Spleen (tissue), 11 donors: Measurements from ENCODE around the gene GSTT2B. TPM values are rescaled to one million over a fixed set of nuclear protein-coding genes. Genes with fewer than 3 reads are reported as not detected.
"Not testable (repeated sequence)": the region's sequence is repeated elsewhere in the genome, so short reads cannot be mapped to it uniquely, and the experiment has no call there.

Experiments used
- DNase-seq: peaks from one replicate; pipeline ENCODE4 v3.0.0-alpha.2; 2020
- H3K27ac ChIP-seq, 8 donors: fragments of 200-600 bp; sonication (generic) in 7 of 8; 1 replicate in 4 of 8; 2 replicates in 4 of 8; pipeline versions ENCODE4 v1.5.0 to v1.8.0; 2016 to 2021; ENCODE audit warnings: inconsistent platforms in 4 of 8, mild to moderate bottlenecking in 4 of 8, moderate library complexity in 1 of 8
- H3K27me3 ChIP-seq, 7 donors: fragments of 200-600 bp; sonication (generic) in 6 of 7; replicated peaks in 1 of 7; 1 replicate in 4 of 7; 2 replicates in 3 of 7; pipeline versions ENCODE4 v1.5.0 to v1.8.0; 2016 to 2021; ENCODE audit warnings: inconsistent platforms in 3 of 7, mild to moderate bottlenecking in 1 of 7
- H3K36me3 ChIP-seq, 6 donors: fragments of 200-600 bp; sonication (generic) in 5 of 6; 1 replicate in 4 of 6; 2 replicates in 2 of 6; pipeline versions ENCODE4 v1.5.0 to v1.8.0; 2016 to 2021; ENCODE audit warnings: inconsistent platforms in 2 of 6
- H3K4me1 ChIP-seq, 6 donors: fragments of 200-600 bp; sonication (generic) in 5 of 6; 1 replicate in 3 of 6; 2 replicates in 3 of 6; pipeline versions ENCODE4 v1.5.0 to v1.8.0; 2016 to 2021; ENCODE audit warnings: inconsistent platforms in 3 of 6
- H3K4me3 ChIP-seq, 8 donors: fragments of 200-600 bp; sonication (generic) in 7 of 8; 1 replicate in 4 of 8; 2 replicates in 4 of 8; pipeline versions ENCODE4 v1.5.0 to v1.8.0; 2016 to 2021; ENCODE audit warnings: inconsistent platforms in 4 of 8, mild to moderate bottlenecking in 4 of 8, moderate library complexity in 2 of 8
- H3K9me3 ChIP-seq, 8 donors: fragments of 200-600 bp; sonication (generic) in 7 of 8; 1 replicate in 4 of 8; 2 replicates in 4 of 8; pipeline versions ENCODE4 v1.5.0 to v1.8.0; 2016 to 2021; ENCODE audit warnings: inconsistent platforms in 4 of 8
- POLR2A ChIP-seq, 3 donors: fragments of 450-650 bp; IDR thresholded peaks; one replicate each; pipeline ENCODE4 v1.5.1; 2017; ENCODE audit warnings: antibody characterized with exemption in 3 of 3, mild to moderate bottlenecking in 1 of 3
- POLR2AphosphoS5 ChIP-seq, 3 donors: sonication (generic); formaldehyde crosslinking; IDR thresholded peaks; one replicate each; pipeline ENCODE4 v1.5.1; 2017; ENCODE audit warnings: antibody characterized with exemption in 3 of 3
- WGBS, 5 donors: extraction: QIAGEN DNeasy Blood & Tissue Kit in 3 of 5; methylation state at CpG; one replicate each; pipeline versions ENCODE4 v1.1.5 to v1.1.7; 2013 to 2018; 5-methylcytosine and 5-hydroxymethylcytosine counted together
- intact Hi-C: fragments of 100-400 bp; cut with DNase I; formaldehyde crosslinking; loops from one replicate; pipeline ENCODE4 v1.15.0; 2023; ENCODE audit warnings: low total_unique reads
- polyA plus RNA-seq, 3 donors: library from polyadenylated mRNA; stranded (reverse); fragments of 200-250 nt; gene quantifications; one replicate each; pipeline ENCODE4 v1.2.1, GENCODE V29; 2013
- total RNA-seq, 7 donors: library from RNA; depleted of rRNA in 3 of 7; stranded (reverse); fragments of >200 nt in 3 of 7; fragmentation: NEBNext Ultra II Directional in 4 of 7; extraction: Animal tissue kit (Norgen Biotek cat#: 25700) in 4 of 7; gene quantifications; one replicate each; pipeline versions ENCODE4 v1.1.0 to v1.2.1, GENCODE V29; 2016 to 2021
- TF ChIP-seq, protein P1 (sequence below), 11 experiments: fragments of 200-600 bp in 7 of 11; fragments of 450-650 bp in 4 of 11; sonication (generic) in 4 of 11; IDR thresholded peaks in 8 of 11; conservative IDR thresholded peaks in 3 of 11; 1 replicate in 7 of 11; 2 replicates in 4 of 11; pipeline versions ENCODE4 v1.4.0 to v1.8.0; 2016 to 2021; ENCODE audit warnings: antibody characterized with exemption in 11 of 11, inconsistent platforms in 4 of 11, mild to moderate bottlenecking in 1 of 11
- donor health status: healthy with polysubstance abuse.
- donor health status: DM: no; HTN: no; CAD: no; lungs with moderate emphysema.
- donor health status: DM: no; HTN: no; CAD: no.
- donor health status: Bipolar disorder and iron deficiency.
- donor health status: healthy.
- donor health status: DM: no; HTN: no; CAD: no.
- donor health status: DM: yes; HTN: yes; CAD: no.

Gene GSTT2B
- total and polyA plus RNA-seq, 10 donors = 2.0 to 11.6 (median 4.8) TPM

DNA sequence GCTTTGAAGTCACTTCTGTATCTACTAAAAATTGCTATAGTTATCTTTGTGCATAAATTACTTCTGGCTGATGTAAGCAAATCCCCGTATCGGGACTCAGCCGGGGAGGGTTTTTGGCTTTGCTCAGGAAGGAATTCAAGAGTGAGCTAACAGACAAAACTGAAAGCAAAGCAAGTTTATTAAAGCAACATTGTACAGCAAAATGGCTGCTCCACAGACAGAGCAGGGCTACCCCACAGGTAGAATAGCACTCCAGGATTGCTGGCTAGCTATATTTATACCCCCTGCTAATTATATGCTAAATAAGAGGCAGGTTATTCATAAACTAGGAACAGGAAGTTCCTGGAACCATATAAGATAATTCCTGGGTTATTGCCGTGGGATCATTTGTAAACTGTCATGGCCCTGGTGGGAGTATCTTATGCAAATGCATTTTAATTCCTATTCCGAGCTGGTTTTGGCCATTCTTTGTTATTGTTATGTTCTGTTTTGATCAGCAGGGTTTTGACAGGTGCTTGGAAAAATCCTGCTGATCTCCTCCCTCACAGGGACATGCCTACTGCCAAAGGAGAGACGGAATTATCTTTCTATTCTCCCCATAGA lies 51.6 kb downstream of the GSTT2B start:
- no peaks in the 10 kb centered on the region for H3K9me3 ChIP-seq
- TF ChIP-seq POLR2A (IDR thresholded peaks at IDR 0.05) = no peak
- TF ChIP-seq POLR2AphosphoS5 (IDR thresholded peaks at IDR 0.05) = no peak
- TF ChIP-seq, protein P1, sequence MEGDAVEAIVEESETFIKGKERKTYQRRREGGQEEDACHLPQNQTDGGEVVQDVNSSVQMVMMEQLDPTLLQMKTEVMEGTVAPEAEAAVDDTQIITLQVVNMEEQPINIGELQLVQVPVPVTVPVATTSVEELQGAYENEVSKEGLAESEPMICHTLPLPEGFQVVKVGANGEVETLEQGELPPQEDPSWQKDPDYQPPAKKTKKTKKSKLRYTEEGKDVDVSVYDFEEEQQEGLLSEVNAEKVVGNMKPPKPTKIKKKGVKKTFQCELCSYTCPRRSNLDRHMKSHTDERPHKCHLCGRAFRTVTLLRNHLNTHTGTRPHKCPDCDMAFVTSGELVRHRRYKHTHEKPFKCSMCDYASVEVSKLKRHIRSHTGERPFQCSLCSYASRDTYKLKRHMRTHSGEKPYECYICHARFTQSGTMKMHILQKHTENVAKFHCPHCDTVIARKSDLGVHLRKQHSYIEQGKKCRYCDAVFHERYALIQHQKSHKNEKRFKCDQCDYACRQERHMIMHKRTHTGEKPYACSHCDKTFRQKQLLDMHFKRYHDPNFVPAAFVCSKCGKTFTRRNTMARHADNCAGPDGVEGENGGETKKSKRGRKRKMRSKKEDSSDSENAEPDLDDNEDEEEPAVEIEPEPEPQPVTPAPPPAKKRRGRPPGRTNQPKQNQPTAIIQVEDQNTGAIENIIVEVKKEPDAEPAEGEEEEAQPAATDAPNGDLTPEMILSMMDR (IDR thresholded peaks at IDR 0.05 in 8 of 11, conservative IDR thresholded peaks at IDR 0.05 in 3 of 11) = no peak
- no peaks in the 10 kb centered on the region for H3K27me3 ChIP-seq
- no peaks in the 10 kb centered on the region for H3K36me3 ChIP-seq
- H3K27ac ChIP-seq = peak overlapping the region in 5 of 8 donors; percentile 17 to 56 (median 47)
- intact Hi-C loops = no loop called here
- H3K4me3 ChIP-seq = peak overlapping the region in 1 of 8 donors; percentile 15
- WGBS, 5 donors = 50 to 70% (median 68%) methylated on average over 6 of the region's 6 CpGs
- no peak for DNase-seq
- H3K4me1 ChIP-seq = peaks cover 0 to 37% (median 16%) of the 10 kb centered on the region in 6 donors

DNA sequence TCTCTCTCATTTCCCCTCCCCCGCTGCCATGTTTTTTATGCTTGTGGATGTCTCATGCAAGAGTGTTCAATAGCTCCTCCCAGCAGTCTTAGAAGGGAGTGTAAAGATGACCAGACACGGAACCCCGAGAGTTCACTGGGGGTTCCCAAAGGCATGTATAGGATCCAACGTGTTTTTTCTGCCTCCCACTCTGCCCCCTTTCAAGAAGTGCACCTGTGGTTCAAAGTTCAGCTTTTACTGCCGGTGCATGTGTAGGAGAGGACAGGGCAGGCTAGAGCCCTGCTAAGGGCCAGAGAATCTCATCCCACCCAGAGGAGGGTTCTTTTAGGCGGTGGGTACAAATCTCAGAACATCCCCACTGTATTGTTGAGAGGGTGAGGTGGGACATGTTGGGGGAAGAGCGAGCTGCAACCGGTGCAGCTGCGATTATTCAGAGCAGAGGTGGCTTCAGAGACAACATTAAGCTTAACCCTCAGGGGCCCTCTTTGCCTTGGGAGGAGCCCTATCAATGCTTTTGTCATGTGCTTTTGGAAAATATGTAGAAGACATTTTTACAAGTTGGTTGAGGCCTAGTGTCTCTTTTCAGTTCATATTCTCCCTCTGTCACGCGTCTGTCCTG lies 52.3 kb downstream of the GSTT2B start:
- DNase-seq = no peak
- Histone ChIP-seq H3K4me3 (no peak overlapping the region), H3K27me3 (no peaks in the 10 kb centered on the region), H3K36me3 (no peaks in the 10 kb centered on the region), H3K9me3 (no peaks in the 10 kb centered on the region), H3K27ac (peak overlapping the region in 4 of 8 donors; percentile 29 to 56 (median 47)), H3K4me1 (peaks cover 0 to 31% (median 11%) of the 10 kb centered on the region in 6 donors)
- TF ChIP-seq, protein P1 (IDR thresholded peaks at IDR 0.05 in 8 of 11, conservative IDR thresholded peaks at IDR 0.05 in 3 of 11) = no peak
- no peak for TF ChIP-seq POLR2A (IDR thresholded peaks at IDR 0.05)
- no peak for TF ChIP-seq POLR2AphosphoS5 (IDR thresholded peaks at IDR 0.05)
- intact Hi-C loops = no loop called here
- WGBS, 5 donors = 77 to 92% (median 86%) methylated on average over 11 of the region's 11 CpGs

DNA sequence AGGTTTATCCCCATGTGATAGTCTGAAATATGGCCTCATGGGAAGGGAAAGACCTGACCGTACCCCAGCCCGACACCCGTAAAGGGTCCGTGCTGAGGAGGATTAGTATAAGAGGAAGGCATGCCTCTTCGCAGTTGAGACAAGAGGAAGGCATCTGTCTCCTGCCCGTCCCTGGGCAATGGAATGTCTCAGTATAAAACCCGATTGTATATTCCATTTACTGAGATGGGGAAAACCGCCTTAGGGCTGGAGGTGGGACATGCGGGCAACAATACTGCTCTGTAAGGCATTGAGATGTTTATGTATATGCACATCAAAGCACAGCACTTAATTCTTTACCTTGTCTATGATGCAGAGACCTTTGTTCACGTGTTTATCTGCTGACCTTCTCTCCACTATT lies 53.6 kb downstream of the GSTT2B start:
- H3K9me3 ChIP-seq, DNase-seq, H3K27me3 ChIP-seq, H3K36me3 ChIP-seq, intact Hi-C loops, H3K27ac ChIP-seq, H3K4me3 ChIP-seq: not testable (repeated sequence)
- H3K4me1 ChIP-seq = peaks cover 0 to 23% (median 3%) of the 10 kb centered on the region in 6 donors
- 53 to 76% (median 60%) methylated on average over 10 of the region's 10 CpGs for WGBS, 5 donors

Other genes with a start within 250 kb of the GSTT2B start
- 1 to 10 TPM; 5.0 to 7.4 (median 6.0) TPM for gene ZNF70, start 210.1 kb downstream of the GSTT2B start, total RNA-seq
- 1 to 10 TPM in 1 of 3 donors, under 1 TPM in 2; 0.55 to 1.3 (median 0.72) TPM for gene ZNF70, start 210.1 kb downstream of the GSTT2B start, polyA plus RNA-seq
- gene VPREB3, start 206.8 kb downstream of the GSTT2B start, total RNA-seq = 100 to 1,000 TPM in 1 of 7 donors, 10 to 100 TPM in 6; 24.9 to 103 (median 49.5) TPM
- gene VPREB3, start 206.8 kb downstream of the GSTT2B start, polyA plus RNA-seq = 100 to 1,000 TPM; 315 to 472 (median 377) TPM
- gene C22orf15, start 198.2 kb downstream of the GSTT2B start, total RNA-seq = under 1 TPM in 4 of 7 donors, not detected in 3; 0.44 to 0.97 (median 0.76) TPM
- gene C22orf15, start 198.2 kb downstream of the GSTT2B start, polyA plus RNA-seq = 1 to 10 TPM in 1 of 3 donors, under 1 TPM in 2; 0.29 to 1.4 (median 0.59) TPM
- gene CHCHD10, start 193.2 kb downstream of the GSTT2B start, total RNA-seq = 100 to 1,000 TPM in 1 of 7 donors, 10 to 100 TPM in 6; 16.8 to 101 (median 83.4) TPM
- 100 to 1,000 TPM; 117 to 189 (median 167) TPM for gene CHCHD10, start 193.2 kb downstream of the GSTT2B start, polyA plus RNA-seq
- 10 to 100 TPM in 1 of 7 donors, 1 to 10 TPM in 5, under 1 TPM in 1; 0.66 to 11.0 (median 3.3) TPM for gene MMP11, start 188.3 kb downstream of the GSTT2B start, total RNA-seq
- 1 to 10 TPM; 4.4 to 6.8 (median 4.7) TPM for gene MMP11, start 188.3 kb downstream of the GSTT2B start, polyA plus RNA-seq
- 100 to 1,000 TPM in 2 of 7 donors, 10 to 100 TPM in 5; 72.8 to 166 (median 84.6) TPM for gene SMARCB1, start 174.2 kb downstream of the GSTT2B start, total RNA-seq
- gene SMARCB1, start 174.2 kb downstream of the GSTT2B start, polyA plus RNA-seq = 100 to 1,000 TPM in 1 of 3 donors, 10 to 100 TPM in 2; 64.2 to 100 (median 86.9) TPM
- 10 to 100 TPM; 10.2 to 62.8 (median 30.4) TPM for gene DERL3, start 122.2 kb downstream of the GSTT2B start, total RNA-seq
- 10 to 100 TPM; 16.1 to 18.8 (median 17.9) TPM for gene DERL3, start 122.2 kb downstream of the GSTT2B start, polyA plus RNA-seq
- gene SLC2A11, start 103.3 kb downstream of the GSTT2B start, total RNA-seq = 10 to 100 TPM; 12.0 to 21.7 (median 16.9) TPM
- gene SLC2A11, start 103.3 kb downstream of the GSTT2B start, polyA plus RNA-seq = 10 to 100 TPM; 15.6 to 23.5 (median 16.2) TPM
- gene MIF, start 66.8 kb downstream of the GSTT2B start, total RNA-seq = 100 to 1,000 TPM; 168 to 346 (median 211) TPM
- gene MIF, start 66.8 kb downstream of the GSTT2B start, polyA plus RNA-seq = 100 to 1,000 TPM; 421 to 580 (median 501) TPM
- 1 to 10 TPM in 6 of 7 donors, not detected in 1; 2.3 to 5.0 (median 2.3) TPM for gene DDTL, start 5.7 kb upstream of the GSTT2B start, total RNA-seq
- 1 to 10 TPM; 1.0 to 3.0 (median 1.5) TPM for gene DDTL, start 5.7 kb upstream of the GSTT2B start, polyA plus RNA-seq
- 100 to 1,000 TPM in 1 of 7 donors, 10 to 100 TPM in 6; 63.4 to 112 (median 67.8) TPM for gene DDT, start 13.2 kb upstream of the GSTT2B start, total RNA-seq
- 100 to 1,000 TPM; 138 to 224 (median 154) TPM for gene DDT, start 13.2 kb upstream of the GSTT2B start, polyA plus RNA-seq
- under 1 TPM in 2 of 7 donors, not detected in 5; 0.44 to 0.95 TPM for gene GSTT2, start 18.9 kb upstream of the GSTT2B start, total RNA-seq
- 1 to 10 TPM in 1 of 3 donors, under 1 TPM in 2; 0.16 to 1.3 (median 0.41) TPM for gene GSTT2, start 18.9 kb upstream of the GSTT2B start, polyA plus RNA-seq
- gene GSTT4, start 44.3 kb upstream of the GSTT2B start, total RNA-seq = not detected
- not detected for gene GSTT4, start 44.3 kb upstream of the GSTT2B start, polyA plus RNA-seq
- gene CABIN1, start 50.1 kb upstream of the GSTT2B start, total RNA-seq = 10 to 100 TPM; 51.3 to 89.5 (median 74.9) TPM
- gene CABIN1, start 50.1 kb upstream of the GSTT2B start, polyA plus RNA-seq = 10 to 100 TPM; 25.5 to 44.1 (median 39.6) TPM
- 1 to 10 TPM; 1.4 to 9.0 (median 3.2) TPM for gene SUSD2, start 220.3 kb upstream of the GSTT2B start, total RNA-seq
- 1 to 10 TPM; 2.2 to 4.0 (median 3.6) TPM for gene SUSD2, start 220.3 kb upstream of the GSTT2B start, polyA plus RNA-seq